ENCODE results near the gene U2AF2. TPM values are rescaled to one million over a fixed set of nuclear protein-coding genes. Genes with fewer than 3 reads are reported as not detected.

Gene U2AF2
- total and polyA plus RNA-seq, 9 of the 15 experiments (the other 6 are each of a cell fraction or from before 2014, with no cell fraction given) = 3.0 to 331 (median 157) TPM

DNA sequence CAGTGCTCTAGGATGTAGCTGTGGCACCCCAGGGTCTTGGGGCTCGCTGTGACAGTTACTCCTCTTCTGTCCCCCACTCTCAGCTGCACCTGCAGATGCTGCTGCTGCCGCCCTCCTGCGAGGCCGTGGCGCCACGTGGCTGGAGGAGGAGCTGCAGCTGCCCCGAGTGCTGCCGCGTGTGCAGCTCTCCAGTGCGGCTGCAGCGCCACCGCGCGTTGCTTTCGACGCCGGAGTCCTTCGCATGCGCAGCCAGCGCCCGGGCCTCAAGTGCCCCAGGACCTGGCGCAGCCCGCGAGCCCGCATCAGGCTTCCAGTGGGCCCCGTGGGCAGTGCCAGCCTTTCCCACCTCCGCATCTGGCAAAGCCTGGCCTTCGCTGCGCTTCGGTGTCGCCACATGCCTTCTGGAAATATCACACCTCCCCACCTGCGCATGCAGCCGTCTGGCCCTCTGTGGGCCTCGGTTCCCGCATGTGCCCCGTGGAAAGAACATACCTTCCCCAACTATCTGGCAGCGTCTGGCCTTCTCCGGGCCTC lies 14.7 kb upstream of the U2AF2 start (continued):
- TF ChIP-seq, protein P1, sequence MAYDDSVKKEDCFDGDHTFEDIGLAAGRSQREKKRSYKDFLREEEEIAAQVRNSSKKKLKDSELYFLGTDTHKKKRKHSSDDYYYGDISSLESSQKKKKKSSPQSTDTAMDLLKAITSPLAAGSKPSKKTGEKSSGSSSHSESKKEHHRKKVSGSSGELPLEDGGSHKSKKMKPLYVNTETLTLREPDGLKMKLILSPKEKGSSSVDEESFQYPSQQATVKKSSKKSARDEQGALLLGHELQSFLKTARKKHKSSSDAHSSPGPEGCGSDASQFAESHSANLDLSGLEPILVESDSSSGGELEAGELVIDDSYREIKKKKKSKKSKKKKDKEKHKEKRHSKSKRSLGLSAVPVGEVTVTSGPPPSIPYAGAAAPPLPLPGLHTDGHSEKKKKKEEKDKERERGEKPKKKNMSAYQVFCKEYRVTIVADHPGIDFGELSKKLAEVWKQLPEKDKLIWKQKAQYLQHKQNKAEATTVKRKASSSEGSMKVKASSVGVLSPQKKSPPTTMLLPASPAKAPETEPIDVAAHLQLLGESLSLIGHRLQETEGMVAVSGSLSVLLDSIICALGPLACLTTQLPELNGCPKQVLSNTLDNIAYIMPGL (CRISPR knock-in tag; IDR thresholded peaks at IDR 0.05) = peak; percentile 95
- TF ChIP-seq FOXP1 (CRISPR knock-in tag; IDR thresholded peaks at IDR 0.05) (peak; percentile 99), E2F3 (CRISPR knock-in tag; IDR thresholded peaks at IDR 0.05) (no peak), ZNF165 (CRISPR knock-in tag; IDR thresholded peaks at IDR 0.05; ENCODE audit: borderline replicate concordance) (no peak), ELF2 (CRISPR knock-in tag; IDR thresholded peaks at IDR 0.05) (no peak), ZBTB12 (CRISPR knock-in tag; IDR thresholded peaks at IDR 0.05) (0 out of 2 replicates have a peak, but pooled peaks have one; percentile 30), HMG20A (CRISPR knock-in tag; conservative IDR thresholded peaks at IDR 0.05) (no peak), NCOA1 (IDR thresholded peaks at IDR 0.05; ENCODE audit: low read depth) (no peak), NCOA6 (IDR thresholded peaks at IDR 0.05) (no peak), NFRKB (IDR thresholded peaks at IDR 0.05; ENCODE audit: low read depth) (no peak), SETDB1 (IDR thresholded peaks at IDR 0.05; ENCODE audit: low read length) (no peak), U2AF2 (optimal IDR thresholded peaks at IDR 0.05; ENCODE audit: low read depth, low read length) (no peak), CREBBP (IDR thresholded peaks at IDR 0.05; ENCODE audit: low read depth, low read length) (no peak), HIVEP1 (CRISPR knock-in tag; IDR thresholded peaks at IDR 0.05) (peak; percentile 81; the same call in 1 of the 2 replicates), RAD21 (CRISPR knock-in tag; conservative IDR thresholded peaks at IDR 0.05 in 1 of 2, IDR thresholded peaks at IDR 0.05 in 1 of 2) (peak; percentile 28 to 52), CBX5 (IDR thresholded peaks at IDR 0.05; ENCODE audit: borderline replicate concordance, low read depth) (no peak), MAFG (tag; conservative IDR thresholded peaks at IDR 0.05) (no peak), E2F5 (CRISPR knock-in tag; IDR thresholded peaks at IDR 0.05) (peak; percentile 99), ZNF778 (CRISPR knock-in tag; IDR thresholded peaks at IDR 0.05) (no peak), ZNF695 (CRISPR knock-in tag; IDR thresholded peaks at IDR 0.05) (0 out of 2 replicates have a peak, but pooled peaks have one; percentile 62), ZNF780A (CRISPR knock-in tag; IDR thresholded peaks at IDR 0.05) (no peak)
- TF ChIP-seq, protein P2, sequence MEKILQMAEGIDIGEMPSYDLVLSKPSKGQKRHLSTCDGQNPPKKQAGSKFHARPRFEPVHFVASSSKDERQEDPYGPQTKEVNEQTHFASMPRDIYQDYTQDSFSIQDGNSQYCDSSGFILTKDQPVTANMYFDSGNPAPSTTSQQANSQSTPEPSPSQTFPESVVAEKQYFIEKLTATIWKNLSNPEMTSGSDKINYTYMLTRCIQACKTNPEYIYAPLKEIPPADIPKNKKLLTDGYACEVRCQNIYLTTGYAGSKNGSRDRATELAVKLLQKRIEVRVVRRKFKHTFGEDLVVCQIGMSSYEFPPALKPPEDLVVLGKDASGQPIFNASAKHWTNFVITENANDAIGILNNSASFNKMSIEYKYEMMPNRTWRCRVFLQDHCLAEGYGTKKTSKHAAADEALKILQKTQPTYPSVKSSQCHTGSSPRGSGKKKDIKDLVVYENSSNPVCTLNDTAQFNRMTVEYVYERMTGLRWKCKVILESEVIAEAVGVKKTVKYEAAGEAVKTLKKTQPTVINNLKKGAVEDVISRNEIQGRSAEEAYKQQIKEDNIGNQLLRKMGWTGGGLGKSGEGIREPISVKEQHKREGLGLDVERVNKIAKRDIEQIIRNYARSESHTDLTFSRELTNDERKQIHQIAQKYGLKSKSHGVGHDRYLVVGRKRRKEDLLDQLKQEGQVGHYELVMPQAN (IDR thresholded peaks at IDR 0.05; ENCODE audit: borderline replicate concordance) = no peak
- TF ChIP-seq, protein P3, sequence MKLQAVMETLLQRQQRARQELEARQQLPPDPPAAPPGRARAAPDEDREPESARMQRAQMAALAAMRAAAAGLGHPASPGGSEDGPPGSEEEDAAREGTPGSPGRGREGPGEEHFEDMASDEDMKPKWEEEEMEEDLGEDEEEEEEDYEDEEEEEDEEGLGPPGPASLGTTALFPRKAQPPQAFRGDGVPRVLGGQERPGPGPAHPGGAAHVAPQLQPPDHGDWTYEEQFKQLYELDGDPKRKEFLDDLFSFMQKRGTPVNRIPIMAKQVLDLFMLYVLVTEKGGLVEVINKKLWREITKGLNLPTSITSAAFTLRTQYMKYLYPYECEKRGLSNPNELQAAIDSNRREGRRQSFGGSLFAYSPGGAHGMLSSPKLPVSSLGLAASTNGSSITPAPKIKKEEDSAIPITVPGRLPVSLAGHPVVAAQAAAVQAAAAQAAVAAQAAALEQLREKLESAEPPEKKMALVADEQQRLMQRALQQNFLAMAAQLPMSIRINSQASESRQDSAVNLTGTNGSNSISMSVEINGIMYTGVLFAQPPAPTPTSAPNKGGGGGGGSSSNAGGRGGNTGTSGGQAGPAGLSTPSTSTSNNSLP (IDR thresholded peaks at IDR 0.05; ENCODE audit: borderline replicate concordance, low read depth, low read length) = no peak

All from K562 (cell line).